ENCODE measurements around the gene PDE3A. TPM values are rescaled to one million over a fixed set of nuclear protein-coding genes. Genes with fewer than 3 reads are reported as not detected.

PDE3A gene
- total and polyA plus RNA-seq, 2 donors from 2014 or later, result 3.3 to 18.3 TPM

GRCh38 chr12:20374795-20375194, 6.5 kb downstream of the PDE3A start:
- H3K4me3 ChIP-seq (ENCODE audit: low read length in 3 of 3), result no peak overlapping the region
- H3K9ac ChIP-seq (ENCODE audit: low read length in 3 of 3), result no peak overlapping the region
- no peak overlapping the region for H3K27ac ChIP-seq (ENCODE audit: low read depth in 2 of 2, low read length in 2 of 2)
- H3K9me3 ChIP-seq (ENCODE audit: control insufficient read depth in 2 of 3, insufficient read depth in 1 of 3, low read length in 3 of 3), result no peaks in the 10 kb centered on the region
- no peak for TF ChIP-seq CTCF (IDR thresholded peaks at IDR 0.05; ENCODE audit: borderline replicate concordance, extremely low read depth, insufficient read depth)
- peaks cover 0 to 2% (median 0%) of the 10 kb centered on the region in 3 donors for H3K4me1 ChIP-seq (ENCODE audit: control insufficient read depth in 2 of 3, insufficient read depth in 2 of 3, low read depth in 1 of 3, low read length in 3 of 3)
- no peaks in the 10 kb centered on the region for H3K27me3 ChIP-seq (ENCODE audit: control insufficient read depth, insufficient read depth, low read length)
- intact Hi-C loops (cut with DNase I), result no loop called here
- DNase-seq (no peak), FAIRE-seq (no peak)
- no peaks in the 10 kb centered on the region for H3K36me3 ChIP-seq (ENCODE audit: control insufficient read depth in 2 of 3, insufficient read depth in 3 of 3, low read length in 3 of 3)

GRCh38 chr12:20375560-20375959, 7.2 kb downstream of the PDE3A start:
- no peak overlapping the region for H3K27ac ChIP-seq (ENCODE audit: low read depth in 2 of 2, low read length in 2 of 2)
- H3K4me3 ChIP-seq (ENCODE audit: low read length in 3 of 3), result no peak overlapping the region
- intact Hi-C loops (cut with DNase I), result no loop called here
- no peak for TF ChIP-seq CTCF (IDR thresholded peaks at IDR 0.05; ENCODE audit: borderline replicate concordance, extremely low read depth, insufficient read depth)
- no peak overlapping the region for H3K9ac ChIP-seq (ENCODE audit: low read length in 3 of 3)
- no peak for DNase-seq
- FAIRE-seq, result no peak
- H3K4me1 ChIP-seq (ENCODE audit: control insufficient read depth in 2 of 3, insufficient read depth in 2 of 3, low read depth in 1 of 3, low read length in 3 of 3), result no peaks in the 10 kb centered on the region
- no peaks in the 10 kb centered on the region for H3K9me3 ChIP-seq (ENCODE audit: control insufficient read depth in 2 of 3, insufficient read depth in 1 of 3, low read length in 3 of 3)
- H3K36me3 ChIP-seq (ENCODE audit: control insufficient read depth in 2 of 3, insufficient read depth in 3 of 3, low read length in 3 of 3), result no peaks in the 10 kb centered on the region
- no peaks in the 10 kb centered on the region for H3K27me3 ChIP-seq (ENCODE audit: control insufficient read depth, insufficient read depth, low read length)

GRCh38 chr12:20376984-20377383, 8.6 kb downstream of the PDE3A start:
- no peaks in the 10 kb centered on the region for H3K27me3 ChIP-seq (ENCODE audit: control insufficient read depth, insufficient read depth, low read length)
- H3K36me3 ChIP-seq (ENCODE audit: control insufficient read depth in 2 of 3, insufficient read depth in 3 of 3, low read length in 3 of 3), result no peaks in the 10 kb centered on the region
- intact Hi-C loops (cut with DNase I), result no loop called here
- peak; percentile 23 for TF ChIP-seq CTCF (IDR thresholded peaks at IDR 0.05; ENCODE audit: borderline replicate concordance, extremely low read depth, insufficient read depth)
- H3K9me3 ChIP-seq (ENCODE audit: control insufficient read depth in 2 of 3, insufficient read depth in 1 of 3, low read length in 3 of 3), result no peaks in the 10 kb centered on the region
- peak in 1 of 5 donors; percentile 32 for DNase-seq
- H3K9ac ChIP-seq (ENCODE audit: low read length in 3 of 3), result no peak overlapping the region
- no peaks in the 10 kb centered on the region for H3K4me1 ChIP-seq (ENCODE audit: control insufficient read depth in 2 of 3, insufficient read depth in 2 of 3, low read depth in 1 of 3, low read length in 3 of 3)
- no peak overlapping the region for H3K4me3 ChIP-seq (ENCODE audit: low read length in 3 of 3)
- H3K27ac ChIP-seq (ENCODE audit: low read depth in 2 of 2, low read length in 2 of 2), result no peak overlapping the region
- no peak for FAIRE-seq

GRCh38 chr12:20377750-20378149, 9.4 kb downstream of the PDE3A start:
- no peaks in the 10 kb centered on the region for H3K9me3 ChIP-seq (ENCODE audit: control insufficient read depth in 2 of 3, insufficient read depth in 1 of 3, low read length in 3 of 3)
- intact Hi-C loops (cut with DNase I), result no loop called here

More at GRCh38 chr12:20377750-20378149, 9.4 kb downstream of the PDE3A start:
- no peaks in the 10 kb centered on the region for H3K36me3 ChIP-seq (ENCODE audit: control insufficient read depth in 2 of 3, insufficient read depth in 3 of 3, low read length in 3 of 3)
- H3K27me3 ChIP-seq (ENCODE audit: control insufficient read depth, insufficient read depth, low read length), result no peaks in the 10 kb centered on the region
- no peak overlapping the region for H3K4me3 ChIP-seq (ENCODE audit: low read length in 3 of 3)
- TF ChIP-seq CTCF (IDR thresholded peaks at IDR 0.05; ENCODE audit: borderline replicate concordance, extremely low read depth, insufficient read depth), result no peak
- no peak overlapping the region for H3K27ac ChIP-seq (ENCODE audit: low read depth in 2 of 2, low read length in 2 of 2)
- DNase-seq, result no peak
- no peaks in the 10 kb centered on the region for H3K4me1 ChIP-seq (ENCODE audit: control insufficient read depth in 2 of 3, insufficient read depth in 2 of 3, low read depth in 1 of 3, low read length in 3 of 3)
- H3K9ac ChIP-seq (ENCODE audit: low read length in 3 of 3), result no peak overlapping the region
- FAIRE-seq, result no peak

All from kidney (tissue), 14 donors.